ENCODE data around the gene TCEANC2.

Gene TCEANC2

GRCh38 chr1:54117815-54118563, 64.6 kb downstream of the TCEANC2 start:
- no peak for DNase-seq

GRCh38 chr1:54118704-54119103, 65.3 kb downstream of the TCEANC2 start:
- no peak for DNase-seq

GRCh38 chr1:54120018-54120697, 66.8 kb downstream of the TCEANC2 start:
- no peak for DNase-seq

GRCh38 chr1:54120698-54121481, 67.5 kb downstream of the TCEANC2 start:
- DNase-seq, result no peak

- peak; percentile 48 to 64 for DNase-seq
Measured at GRCh38 chr1:54121482-54122134, 68.2 kb downstream of the TCEANC2 start.

DNA sequence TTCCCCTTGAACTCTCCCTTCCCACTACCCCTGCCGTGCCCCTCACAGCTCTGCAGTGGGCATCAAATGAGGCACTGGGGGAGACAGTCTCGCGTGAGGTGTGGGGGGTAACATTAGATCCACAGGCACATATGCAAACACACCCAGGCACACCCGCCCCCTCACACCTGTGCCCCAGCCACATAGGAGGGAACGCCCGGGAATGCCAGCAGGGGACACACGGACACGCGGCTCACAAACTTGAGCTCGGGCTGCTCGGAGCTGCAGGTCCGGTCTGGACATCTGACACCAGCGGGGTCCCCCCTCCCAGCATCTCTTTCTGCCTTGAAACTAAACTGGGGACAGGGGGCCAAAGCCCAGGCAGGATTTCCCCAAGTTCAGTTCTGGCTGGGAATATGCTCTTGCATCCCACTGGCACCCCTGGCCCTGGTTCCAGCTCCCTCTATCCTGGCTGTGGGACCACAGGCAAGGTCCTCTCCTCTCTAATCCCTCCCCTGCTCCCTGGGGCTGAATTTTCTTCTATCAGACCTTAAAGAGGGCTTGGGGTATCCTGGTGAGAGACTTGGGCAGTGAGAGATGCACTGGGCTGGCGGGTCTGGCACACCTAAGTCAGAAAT, 68.8 kb downstream of the TCEANC2 start:
- DNase-seq, result no peak

GRCh38 chr1:54122992-54123391, 69.6 kb downstream of the TCEANC2 start:
- no peak for DNase-seq

- DNase-seq, result no peak
Measured at GRCh38 chr1:54124472-54124871, 71.1 kb downstream of the TCEANC2 start.

- DNase-seq, result no peak
Measured at GRCh38 chr1:54124906-54125305, 71.5 kb downstream of the TCEANC2 start.

DNA sequence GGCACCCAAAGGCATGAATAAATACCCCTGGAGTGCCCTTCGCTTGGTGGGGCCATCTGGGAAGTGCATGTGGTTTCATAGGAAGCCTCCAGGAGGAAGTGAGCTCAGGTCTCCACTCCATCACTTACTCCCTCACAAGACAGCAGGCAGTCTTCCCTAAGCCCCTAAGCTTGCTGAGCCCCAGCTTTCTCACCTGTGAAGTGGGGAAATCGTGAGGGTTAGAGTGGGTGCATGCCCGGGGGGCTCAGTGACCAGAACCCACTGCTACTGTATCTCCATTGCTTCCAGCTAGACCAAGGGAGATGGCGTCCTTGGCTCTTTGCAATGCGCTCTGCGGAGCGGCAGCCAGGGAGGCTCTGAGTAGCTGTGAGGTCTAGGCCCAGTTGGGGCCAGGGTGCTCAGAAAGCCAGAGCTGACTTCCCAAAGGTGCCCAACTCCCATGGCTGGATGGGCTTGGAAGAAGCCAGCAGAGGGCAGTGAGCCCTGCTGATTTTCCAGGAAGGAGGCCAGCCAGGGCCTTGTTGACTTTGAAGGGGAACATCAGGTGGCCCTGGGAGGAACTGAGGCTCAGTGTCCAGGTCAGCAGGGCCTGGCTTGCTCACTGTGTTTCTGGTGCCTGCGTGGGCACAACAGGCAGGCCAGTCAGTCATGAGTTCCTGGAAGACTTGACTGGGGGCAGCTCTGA, 72.1 kb downstream of the TCEANC2 start:
- no peak for DNase-seq

DNA sequence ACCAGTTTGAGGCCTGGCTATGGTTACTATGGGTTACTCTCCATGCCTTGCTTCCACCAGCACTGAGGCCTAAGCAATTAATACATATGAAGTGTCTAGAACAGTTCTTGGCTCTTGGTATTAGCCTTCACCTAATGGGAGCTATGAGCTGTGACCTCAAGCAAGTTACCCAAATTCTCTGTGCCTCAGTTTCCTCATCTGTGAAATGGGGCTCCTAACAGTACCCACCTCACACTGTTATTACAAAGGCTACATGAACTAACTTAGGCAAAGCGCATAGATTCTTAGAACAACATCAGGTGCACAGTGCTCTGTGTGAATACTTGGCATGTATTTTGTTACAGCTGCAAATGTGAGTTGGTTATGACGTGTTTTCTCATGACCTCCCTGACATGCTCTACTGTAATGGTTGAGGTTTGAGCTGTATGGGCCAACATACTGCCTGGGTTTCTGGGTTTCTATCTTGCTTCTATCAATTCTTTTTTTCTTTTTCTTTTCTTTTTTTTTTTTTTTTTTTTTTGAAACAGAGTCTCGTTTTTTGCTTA, 72.9 kb downstream of the TCEANC2 start:
- DNase-seq, result no peak

GRCh38 chr1:54127594-54128300, 74.3 kb downstream of the TCEANC2 start:
- DNase-seq, result no peak

DNA sequence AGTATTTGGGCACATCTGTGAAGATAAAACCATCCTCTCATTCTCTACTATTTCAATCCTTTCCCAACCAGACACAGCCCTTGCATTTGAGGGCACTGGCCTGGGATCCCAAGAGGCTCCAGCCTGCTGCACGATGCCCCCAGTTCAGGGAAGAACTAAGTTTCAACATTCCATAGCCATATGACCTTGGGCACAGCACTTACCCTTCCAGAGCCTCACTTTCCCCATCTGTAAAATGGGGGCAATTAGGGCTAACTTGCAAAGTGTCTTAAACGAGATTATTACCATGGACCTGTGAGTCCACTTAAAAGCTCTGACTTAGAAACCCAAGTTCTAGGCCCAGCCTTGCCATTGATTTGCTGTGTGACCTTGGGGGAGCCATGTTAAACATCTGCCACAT, 76.5 kb downstream of the TCEANC2 start:
- DNase-seq, result no peak

GRCh38 chr1:54131419-54131818, 78.0 kb downstream of the TCEANC2 start:
- no peak for DNase-seq

GRCh38 chr1:54132495-54132894, 79.1 kb downstream of the TCEANC2 start:
- no peak for DNase-seq

DNA sequence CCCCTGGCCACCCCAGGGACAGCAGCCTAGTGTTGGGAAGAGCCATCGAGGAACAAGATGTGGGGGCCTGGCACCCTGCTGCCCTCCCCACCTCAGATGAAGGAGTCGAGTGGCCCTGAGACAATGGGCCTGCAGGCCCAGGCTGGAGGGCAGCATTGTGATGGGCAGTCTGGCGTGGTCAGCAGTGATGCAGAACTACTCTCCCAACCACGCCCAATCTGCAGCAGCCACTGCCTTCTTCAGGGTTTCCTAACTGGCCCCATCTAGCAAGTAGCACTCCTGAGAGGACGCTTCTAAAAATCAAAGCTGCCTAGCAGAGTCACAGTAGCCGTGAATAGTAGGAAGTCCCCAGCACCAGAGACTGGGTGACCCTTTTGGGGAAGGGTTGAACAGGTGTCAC, 80.9 kb downstream of the TCEANC2 start:
- no peak for DNase-seq

- DNase-seq, result no peak
Measured at GRCh38 chr1:54135436-54136120, 82.2 kb downstream of the TCEANC2 start.

DNA sequence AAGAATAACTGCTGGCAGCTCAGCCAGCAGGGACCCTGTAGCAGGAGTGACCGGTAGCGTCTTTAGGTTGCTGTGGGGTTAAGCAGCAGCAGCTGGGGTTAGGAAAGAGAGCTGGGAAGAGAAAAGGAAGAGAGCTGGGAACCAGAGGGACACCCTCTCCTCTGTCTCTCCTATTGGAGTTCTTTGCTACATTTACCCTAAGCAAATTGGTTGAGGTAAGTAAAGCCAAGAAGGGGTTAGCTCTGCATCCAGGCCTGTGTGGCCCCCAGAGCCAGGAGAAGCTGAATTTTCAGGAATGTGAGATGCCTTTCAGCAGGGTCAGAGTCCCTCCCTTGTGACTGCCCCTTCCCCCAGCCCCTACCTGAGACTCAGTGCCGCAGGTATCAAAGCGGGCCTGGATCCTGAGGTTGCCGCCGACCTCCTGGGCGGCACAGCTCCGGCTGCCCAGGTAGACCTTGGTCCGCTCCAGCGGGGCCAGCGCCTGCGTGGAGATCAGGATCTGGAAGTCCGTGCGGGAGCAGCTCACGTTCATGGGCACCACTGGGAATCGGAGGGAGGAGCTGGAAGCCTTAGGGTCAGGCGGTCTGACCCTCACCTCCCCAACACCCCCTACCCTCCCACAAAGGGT, 83.0 kb downstream of the TCEANC2 start:
- no peak for DNase-seq

GRCh38 chr1:54136963-54137533, 83.6 kb downstream of the TCEANC2 start:
- DNase-seq, result no peak

Measured in NCI-H1930 (cell line).